SK-N-MC (cell line): ENCODE data around the gene VWA5B2.

ENCODE experiments used
- DNase-seq: peaks from one replicate; pipeline ENCODE4 v3.0.0-alpha.2; 2011; ENCODE audit warnings: low read depth, low spot score
- H3K27ac ChIP-seq: fragments of 200-600 bp; sonication (generic); 2 replicates; pipeline ENCODE4 v1.5.1; 2016; ENCODE audit warnings: mixed run types
- H3K36me3 ChIP-seq: fragments of 200-600 bp; sonication (generic); 2 replicates; pipeline ENCODE4 v1.6.1; 2017; ENCODE audit warnings: antibody characterized with exemption, low read length, mixed read lengths; ENCODE audit not compliant: insufficient read depth
- H3K4me3 ChIP-seq: fragments of 200-600 bp; sonication (generic); 2 replicates; pipeline ENCODE4 v1.5.1; 2016
- H3K9ac ChIP-seq: fragments of 200-600 bp; sonication (generic); 2 replicates; pipeline ENCODE4 v1.8.0; 2017; ENCODE audit warnings: mixed run types, mixed read lengths; ENCODE audit not compliant: insufficient read length
- H3K9me3 ChIP-seq: fragments of 200-600 bp; sonication (generic); 2 replicates; pipeline ENCODE4 v1.6.1; 2017; ENCODE audit warnings: low read depth, mild to moderate bottlenecking, antibody characterized with exemption, low read length, moderate library complexity, mixed read lengths
- EZH2 ChIP-seq: fragments of 200-600 bp; sonication (generic); IDR thresholded peaks from one replicate; pipeline ENCODE4 v1.6.1; 2017; ENCODE audit warnings: antibody characterized with exemption
- FOXP2 ChIP-seq: optimal IDR thresholded peaks from 2 replicates; pipeline ENCODE3; 2011; ENCODE audit warnings: mild to moderate bottlenecking, moderate library complexity; ENCODE audit not compliant: insufficient read depth; ENCODE audit errors: extremely low read length, control extremely low read depth
- POLR2AphosphoS5 ChIP-seq: IDR thresholded peaks from 2 replicates; pipeline ENCODE4 v1.6.1; 2012; ENCODE audit warnings: mild to moderate bottlenecking, low read depth, low read length, borderline replicate concordance

Gene VWA5B2

GRCh38 chr3:184241447-184242296 lies 12.3 kb downstream of the VWA5B2 start:
- Histone ChIP-seq H3K27ac (no peak overlapping the region), H3K4me3 (no peak overlapping the region), H3K36me3 (peaks cover 39% of the 10 kb centered on the region), H3K9ac (no peak overlapping the region), H3K9me3 (no peaks in the 10 kb centered on the region)
- TF ChIP-seq POLR2AphosphoS5 (peak; percentile 28; the same call in 1 of the 2 replicates), FOXP2 (no peak), EZH2 (no peak)
- DNase-seq: no peak

GRCh38 chr3:184242297-184242685 lies 12.9 kb downstream of the VWA5B2 start:
- Histone ChIP-seq H3K9me3 (no peaks in the 10 kb centered on the region), H3K27ac (no peak overlapping the region), H3K9ac (no peak overlapping the region), H3K4me3 (no peak overlapping the region), H3K36me3 (peaks cover 39% of the 10 kb centered on the region)
- no peak for DNase-seq
- TF ChIP-seq FOXP2 (no peak), POLR2AphosphoS5 (no peak), EZH2 (no peak)

DNA sequence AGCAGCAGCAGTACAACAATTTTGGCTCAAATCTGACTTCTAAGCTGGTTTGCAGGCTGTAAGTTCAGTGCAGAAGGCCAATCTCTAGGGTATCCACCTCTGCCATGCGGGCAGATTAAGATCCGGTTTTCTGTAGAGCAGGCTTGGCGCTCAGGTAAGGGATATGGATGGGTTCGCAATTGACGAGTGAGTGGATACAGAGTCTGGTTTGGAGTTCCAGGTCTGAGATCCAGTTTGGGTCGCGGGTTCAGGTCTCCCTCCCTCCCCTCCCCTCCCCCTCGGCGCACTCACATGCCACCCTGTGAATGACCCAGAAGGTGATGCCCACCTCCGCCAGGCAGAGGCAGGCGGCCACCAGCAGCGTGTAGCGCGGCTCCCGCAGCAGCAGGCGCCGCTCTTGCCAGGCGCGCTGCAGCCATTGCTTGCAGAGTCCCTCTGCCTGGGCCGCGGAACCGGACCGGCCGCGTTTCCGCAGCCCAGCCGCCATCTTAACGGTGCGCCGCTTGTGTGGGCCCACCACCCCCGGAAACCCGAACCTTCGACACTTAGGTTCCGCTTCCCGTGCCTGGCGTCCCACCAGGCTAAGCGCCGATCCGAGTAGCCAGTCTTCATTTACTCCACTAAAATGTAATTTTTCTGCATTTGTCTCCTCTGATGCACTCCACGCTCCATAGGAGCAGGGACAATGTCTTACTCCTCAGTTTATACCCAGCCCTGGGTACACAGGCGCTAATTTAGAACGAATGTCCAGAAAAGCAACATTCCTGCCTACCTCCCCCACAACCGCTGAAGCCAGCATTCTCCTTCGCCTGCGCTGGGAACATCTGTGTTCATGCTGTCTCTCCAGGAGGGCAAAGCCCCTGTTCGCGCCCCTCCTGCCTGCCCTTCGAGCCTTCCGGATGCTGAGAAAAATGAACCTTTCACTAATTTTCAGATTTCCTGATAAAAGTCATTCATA lies 19.3 kb downstream of the VWA5B2 start, which contains the start of gene ALG3:
Gene ALG3 (minus strand): TSS at position 509 of the 958 bp plus-strand sequence. CDS start 22 bp downstream, at position 487.
- H3K9me3 ChIP-seq: no peaks in the 10 kb centered on the region
- peaks cover 21% of the 10 kb centered on the region for H3K36me3 ChIP-seq
- peak within 1 kb of the TSS; percentile 97 for H3K27ac ChIP-seq
- peak within 1 kb of the TSS; percentile 100 for H3K4me3 ChIP-seq
- peak within 1 kb of the TSS; percentile 98 for H3K9ac ChIP-seq
- peak; percentile 88 for TF ChIP-seq POLR2AphosphoS5
- no peak for TF ChIP-seq FOXP2
- DNase-seq: peak; percentile 68

- peak; percentile 97 for DNase-seq
- Histone ChIP-seq H3K4me3 (peak within 1 kb of the TSS; percentile 100), H3K27ac (peak within 1 kb of the TSS; percentile 97), H3K36me3 (peaks cover 12% of the 10 kb centered on the region), H3K9me3 (no peaks in the 10 kb centered on the region), H3K9ac (peak within 1 kb of the TSS; percentile 98)
- TF ChIP-seq POLR2AphosphoS5 (peak; percentile 62), FOXP2 (peak; percentile 75), EZH2 (no peak)
These were observed 20.2 kb downstream of the VWA5B2 start, which contains the start of gene EEF1AKMT4 for GRCh38 chr3:184249412-184250166. Gene EEF1AKMT4 (plus strand): TSS chr3:184249672. CDS start chr3:184249695, 23 bp downstream.

DNA sequence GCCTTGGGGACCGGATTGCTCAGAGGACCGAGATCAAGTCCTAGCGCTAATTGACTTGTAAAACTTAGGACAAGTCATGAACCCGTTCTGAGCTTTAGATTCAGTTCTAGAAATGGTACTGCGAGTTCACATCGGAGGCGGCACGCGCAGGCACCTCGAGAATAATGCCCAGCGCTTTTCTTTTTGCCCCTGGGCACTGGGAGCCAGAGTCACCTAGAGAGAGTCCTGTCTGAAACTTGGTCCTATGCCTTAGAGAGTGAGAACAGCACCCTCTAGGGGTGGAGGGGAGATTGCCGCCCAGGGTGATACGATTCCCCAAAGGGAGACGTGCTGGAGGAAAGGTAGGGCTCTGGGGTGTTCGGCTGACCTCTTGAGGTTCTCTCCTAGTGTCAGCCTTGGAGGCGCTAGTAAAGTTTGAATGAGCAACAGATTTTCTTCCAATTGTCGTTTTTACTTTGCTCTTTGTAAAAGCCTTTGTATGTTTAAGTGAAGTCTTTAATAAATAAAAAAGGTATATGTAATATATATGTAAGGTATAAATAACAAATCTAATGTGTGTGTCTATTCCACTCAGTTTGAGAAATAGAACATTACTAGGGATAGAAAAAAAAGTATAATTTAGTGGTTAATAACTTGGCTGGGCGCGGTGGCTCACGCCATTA lies 20.9 kb downstream of the VWA5B2 start:
- DNase-seq: peak; percentile 90
- TF ChIP-seq POLR2AphosphoS5 (no peak), FOXP2 (no peak), EZH2 (no peak)

GRCh38 chr3:184255291-184256039 lies 26.1 kb downstream of the VWA5B2 start:
- H3K4me3 ChIP-seq: no peak overlapping the region
- no peak for DNase-seq
- no peaks in the 10 kb centered on the region for H3K36me3 ChIP-seq
- no peak overlapping the region for H3K9ac ChIP-seq
- TF ChIP-seq FOXP2 (no peak), POLR2AphosphoS5 (no peak), EZH2 (no peak)
- H3K27ac ChIP-seq: no peak overlapping the region
- no peaks in the 10 kb centered on the region for H3K9me3 ChIP-seq

More for the DNA sequence above, 20.9 kb downstream of the VWA5B2 start:
- Histone ChIP-seq H3K27ac (no peak overlapping the region), H3K4me3 (peak overlapping the region; percentile 100), H3K9ac (peak overlapping the region; percentile 98), H3K36me3 (peaks cover 5% of the 10 kb centered on the region), H3K9me3 (no peaks in the 10 kb centered on the region)

DNA sequence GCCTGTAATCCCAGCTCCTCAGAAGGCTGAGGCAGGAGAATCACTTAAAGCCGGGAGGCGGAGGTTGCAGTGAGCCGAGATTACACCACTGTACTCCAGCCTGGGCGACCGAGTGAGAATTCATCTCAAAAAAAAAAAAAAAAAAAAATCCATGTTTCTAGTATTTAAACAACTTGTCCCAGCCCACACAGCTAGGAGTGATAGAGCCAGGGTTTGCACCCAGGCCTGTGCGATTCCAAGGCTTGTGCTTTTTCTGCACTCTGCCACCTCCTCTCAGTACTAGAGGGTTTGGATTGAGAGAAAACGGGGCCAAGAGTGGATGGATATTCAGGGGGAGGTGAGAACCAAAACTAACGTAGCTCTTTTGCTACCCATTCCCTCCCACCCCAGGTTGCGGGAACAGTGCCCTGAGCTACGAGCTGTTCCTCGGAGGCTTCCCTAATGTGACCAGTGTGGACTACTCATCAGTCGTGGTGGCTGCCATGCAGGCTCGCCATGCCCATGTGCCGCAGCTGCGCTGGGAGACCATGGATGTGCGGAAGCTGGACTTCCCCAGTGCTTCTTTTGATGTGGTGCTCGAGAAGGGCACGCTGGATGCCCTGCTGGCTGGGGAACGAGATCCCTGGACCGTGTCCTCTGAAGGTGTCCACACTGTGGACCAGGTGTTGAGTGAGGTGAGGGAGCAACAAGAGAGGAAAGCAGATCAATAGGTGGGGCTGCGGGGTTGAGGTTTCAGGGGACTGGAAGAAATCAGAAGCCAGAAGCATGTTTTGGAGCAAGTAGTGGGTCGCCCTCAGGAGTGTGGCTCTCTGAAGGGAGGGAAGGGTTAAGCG lies 27.9 kb downstream of the VWA5B2 start:
- no peaks in the 10 kb centered on the region for H3K9me3 ChIP-seq
- no peaks in the 10 kb centered on the region for H3K36me3 ChIP-seq
- H3K4me3 ChIP-seq: no peak overlapping the region
- TF ChIP-seq FOXP2 (no peak), POLR2AphosphoS5 (no peak), EZH2 (no peak)
- DNase-seq: no peak
- no peak overlapping the region for H3K9ac ChIP-seq
- no peak overlapping the region for H3K27ac ChIP-seq
